ENCODE results near the gene KRTAP6-2.

Gene KRTAP6-2, protein sequence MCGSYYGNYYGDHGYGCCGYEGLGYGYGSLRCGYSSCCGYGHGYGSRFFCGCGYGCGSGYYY

DNA sequence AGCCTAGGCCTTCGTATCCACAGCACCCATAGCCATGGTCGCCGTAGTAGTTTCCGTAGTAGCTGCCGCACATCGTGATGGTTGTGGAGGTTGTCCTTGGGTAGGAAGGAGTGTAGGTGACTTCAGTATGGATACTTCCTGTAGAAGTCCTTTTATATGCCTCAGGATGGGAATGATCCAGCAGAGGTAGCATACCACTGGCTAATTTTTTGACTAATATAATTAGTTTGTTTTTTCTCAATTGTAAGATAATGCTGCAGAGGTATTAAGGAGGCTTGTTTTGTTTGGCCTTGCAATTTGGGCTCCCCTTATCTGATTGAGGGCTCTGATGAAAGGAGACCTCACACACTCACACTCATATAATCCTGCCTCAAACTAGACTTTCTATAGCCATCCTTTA, at the start of gene KRTAP6-2:
TSS of gene KRTAP6-2 (minus strand) at position 101 of the 400 bp plus-strand sequence. CDS start at position 73, 28 bp downstream.
- DNase-seq: no peak

DNA sequence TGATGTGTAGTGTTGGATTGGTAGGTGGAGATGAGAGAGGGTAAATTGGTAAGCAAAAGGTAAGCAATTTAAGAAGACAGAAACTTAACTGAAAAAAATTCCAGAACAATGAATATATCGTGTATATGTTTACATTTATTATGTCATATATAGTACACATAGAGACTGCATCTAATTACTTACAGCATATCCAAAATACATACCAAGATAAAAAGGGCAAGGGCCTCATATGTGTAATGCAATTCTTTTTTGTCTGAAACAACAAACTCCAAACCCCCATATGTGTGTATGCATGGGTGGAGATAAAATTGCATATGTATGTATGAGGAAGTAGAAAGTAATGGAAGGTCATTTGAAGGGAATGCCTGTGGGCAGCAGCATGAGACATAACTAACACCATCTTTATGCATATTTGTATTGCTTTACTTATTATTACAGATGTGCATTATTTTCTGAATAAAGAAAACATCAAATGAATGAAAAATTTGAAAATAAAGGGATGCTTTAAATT, 48.3 kb upstream of the KRTAP6-2 start:
- no peak for DNase-seq

DNA sequence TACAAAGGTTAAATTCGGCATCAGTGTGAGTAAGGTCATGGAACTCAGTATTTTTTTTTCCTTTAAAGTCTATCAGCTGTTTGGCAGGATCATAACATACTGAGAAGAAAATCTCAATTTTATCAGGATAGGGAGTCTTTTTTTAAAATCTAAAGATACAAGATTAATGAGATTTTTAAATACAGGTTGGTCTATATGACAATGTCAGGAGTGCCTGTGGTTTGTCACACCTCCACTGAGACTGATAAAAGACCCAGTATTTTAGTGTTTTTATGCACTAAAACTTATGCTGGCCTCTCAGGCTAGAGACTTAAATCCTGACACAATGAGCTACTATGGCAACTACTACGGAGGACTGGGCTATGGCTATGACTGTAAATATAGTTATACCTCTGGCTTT, 43.9 kb upstream of the KRTAP6-2 start, which contains the start of gene KRTAP20-3:
TSS of gene KRTAP20-3 (plus strand) at position 301 of the 400 bp plus-strand sequence.
- DNase-seq: no peak

DNA sequence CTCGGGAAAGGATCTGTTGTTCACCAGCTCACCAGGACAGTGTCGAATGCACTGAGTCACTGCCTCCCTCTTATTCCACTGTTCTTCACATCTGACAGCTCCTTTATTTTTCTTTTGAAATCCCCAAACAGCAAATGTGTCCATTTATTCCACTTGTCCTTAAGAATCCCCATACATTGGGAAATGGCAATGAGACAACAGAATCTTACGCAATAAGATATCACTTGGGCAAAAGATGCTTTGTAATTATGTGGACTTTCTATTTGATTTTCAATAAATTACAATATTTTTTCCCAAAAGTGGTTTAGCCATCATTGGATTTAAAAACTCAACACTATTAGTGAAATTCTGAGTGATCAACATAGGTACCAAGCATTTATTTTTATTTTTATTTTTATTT, 40.0 kb upstream of the KRTAP6-2 start:
- DNase-seq: no peak

DNA sequence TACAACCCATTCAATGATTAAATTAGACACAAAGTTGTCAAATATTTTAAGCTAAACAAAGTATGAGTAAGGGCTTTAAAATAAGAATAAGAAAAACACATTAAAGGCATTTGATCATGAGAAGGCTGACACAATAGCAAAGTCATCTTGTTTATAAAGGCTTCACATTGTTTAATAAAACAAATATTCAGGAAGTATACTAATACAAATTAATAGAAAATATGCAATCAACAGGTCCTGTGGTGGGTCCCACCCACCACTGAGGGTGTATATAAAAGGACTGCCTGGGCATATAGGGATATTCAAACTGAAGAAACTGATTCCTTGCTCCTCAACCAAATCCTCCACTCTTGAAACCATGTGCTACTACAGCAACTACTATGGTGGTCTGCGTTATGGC, 36.2 kb upstream of the KRTAP6-2 start, which contains the start of gene KRTAP20-2:
TSS of gene KRTAP20-2 (plus strand) at position 301 of the 400 bp plus-strand sequence. CDS start at position 359, 58 bp downstream.
- no peak for DNase-seq

DNA sequence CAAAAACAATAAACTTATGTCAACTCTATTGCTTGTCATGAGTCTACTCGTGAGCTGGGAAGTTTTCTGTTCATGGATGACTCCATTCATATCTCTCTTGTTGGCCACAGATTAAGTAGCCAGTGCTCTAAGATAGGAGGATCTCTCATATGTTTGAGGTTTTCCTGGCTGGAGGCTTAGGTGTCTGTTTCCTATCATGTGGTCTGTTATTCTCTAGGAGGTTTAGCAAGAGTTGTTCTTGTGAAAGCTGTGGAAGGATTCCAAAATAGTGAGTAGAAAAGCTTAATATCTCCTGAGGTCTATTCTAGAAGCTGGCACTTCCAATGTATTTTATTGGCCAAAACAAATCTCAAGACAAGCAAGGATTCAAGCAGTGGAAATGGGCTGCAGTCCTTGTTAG, 30.5 kb upstream of the KRTAP6-2 start:
- no peak for DNase-seq

DNA sequence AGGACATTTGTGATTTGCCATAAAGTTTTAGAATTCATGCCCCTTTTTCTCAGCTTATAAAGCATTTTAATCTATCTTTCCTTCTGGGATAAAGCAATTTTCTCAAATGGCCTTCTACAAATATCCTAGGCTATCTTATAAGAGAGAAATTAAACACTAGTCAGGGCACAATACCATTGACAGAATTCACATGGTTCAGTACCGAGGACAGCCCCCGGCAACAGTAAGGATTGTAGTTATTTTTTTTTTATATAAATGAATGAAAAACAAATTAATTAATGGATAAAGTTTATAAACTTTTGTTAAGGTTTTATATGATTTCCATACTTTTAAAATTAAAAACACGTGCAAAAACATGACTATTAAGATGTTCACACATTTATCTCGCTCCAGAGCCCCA, 29.4 kb upstream of the KRTAP6-2 start:
- no peak for DNase-seq

DNA sequence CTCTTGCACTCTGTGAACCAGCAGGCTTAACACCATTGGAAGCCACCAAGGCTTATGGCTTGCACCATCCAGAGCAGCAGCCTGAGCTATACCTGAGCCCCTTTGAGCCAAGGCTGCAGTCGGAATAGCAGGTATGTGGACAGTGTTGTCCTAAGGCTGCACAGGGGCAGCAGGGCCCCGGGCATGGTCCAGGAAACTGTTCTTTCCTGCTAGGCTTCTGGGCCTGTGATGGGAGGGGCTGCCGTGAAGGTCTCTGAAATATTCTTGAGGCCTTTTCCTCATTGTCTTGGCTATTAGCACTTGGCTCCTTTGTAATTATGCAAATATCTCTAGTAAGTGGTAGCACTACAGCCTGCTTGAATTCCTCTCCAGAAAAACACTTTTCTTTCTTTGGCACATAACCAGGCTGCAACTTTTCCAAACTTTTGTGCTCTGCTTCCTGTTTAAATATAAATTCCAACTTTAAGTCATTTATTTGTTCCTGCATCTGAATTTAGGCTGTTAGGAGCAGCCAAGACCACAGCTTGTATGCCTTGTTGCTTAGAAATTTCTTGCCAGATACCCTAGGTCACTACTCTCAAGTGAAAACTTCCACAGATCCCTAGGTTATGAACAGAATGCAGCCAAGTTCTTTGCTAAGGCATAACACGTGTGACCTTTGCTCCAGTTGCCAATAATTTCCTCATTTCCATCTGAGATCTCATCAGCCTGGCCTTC, 26.9 kb upstream of the KRTAP6-2 start:
- DNase-seq: no peak

DNA sequence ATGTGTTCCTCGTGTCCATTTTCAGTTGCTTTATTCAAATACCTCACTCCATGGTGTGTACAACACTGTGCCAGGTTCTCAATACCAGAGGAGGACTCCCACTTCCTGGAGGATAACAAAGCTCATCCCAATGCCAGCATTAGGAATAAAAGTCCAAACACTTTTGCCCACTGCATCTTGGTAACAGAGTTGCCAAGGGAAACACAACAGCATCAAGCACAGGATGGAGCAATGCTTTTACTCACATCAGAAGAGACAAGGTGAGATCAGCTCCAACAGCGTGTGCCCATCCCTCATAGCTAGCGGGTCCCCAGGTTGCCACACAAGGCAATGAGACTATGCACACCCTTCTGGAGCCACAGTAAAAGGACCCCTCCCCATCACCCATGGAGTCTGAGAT, 24.7 kb upstream of the KRTAP6-2 start:
- DNase-seq: no peak

DNA sequence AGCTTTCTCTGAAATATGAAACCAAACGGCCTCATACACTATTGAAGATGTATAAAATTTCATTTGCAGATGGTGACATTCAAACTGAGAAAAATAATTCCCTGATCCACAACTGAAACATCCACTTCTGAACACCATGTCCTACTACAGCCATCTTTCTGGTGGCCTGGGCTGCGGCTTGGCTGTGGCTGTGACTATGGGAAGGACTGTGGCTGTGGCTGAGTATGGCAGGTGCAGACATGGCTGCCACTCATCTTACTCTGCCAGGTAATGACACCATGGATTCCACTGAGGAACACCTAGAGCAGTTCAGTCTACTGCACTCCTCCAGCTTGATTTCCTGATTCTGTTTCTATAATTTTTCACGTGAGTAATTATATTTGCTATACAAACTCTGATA, 21.8 kb upstream of the KRTAP6-2 start, which contains the start of gene KRTAP20-4:
TSS of gene KRTAP20-4 (plus strand) at position 106 of the 400 bp plus-strand sequence.
- no peak for DNase-seq

DNA sequence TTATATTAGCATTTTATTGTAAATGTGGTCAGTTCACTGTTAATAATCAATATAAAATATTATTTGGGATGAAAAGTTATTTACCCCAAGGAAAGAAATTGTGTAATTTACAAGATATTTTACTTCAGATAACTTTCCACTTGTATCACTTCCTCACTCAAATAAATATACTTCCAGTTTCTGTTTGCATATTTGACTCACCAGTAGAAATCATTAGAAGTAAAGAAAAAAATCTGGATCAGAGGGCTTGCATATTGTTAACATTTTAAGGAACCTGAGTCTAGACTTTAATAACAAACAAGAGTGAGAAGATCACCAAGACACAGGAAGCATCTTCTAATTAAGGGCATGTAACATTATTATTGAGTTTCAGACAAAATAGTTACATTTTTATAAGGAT, 21.4 kb upstream of the KRTAP6-2 start:
- no peak for DNase-seq

DNA sequence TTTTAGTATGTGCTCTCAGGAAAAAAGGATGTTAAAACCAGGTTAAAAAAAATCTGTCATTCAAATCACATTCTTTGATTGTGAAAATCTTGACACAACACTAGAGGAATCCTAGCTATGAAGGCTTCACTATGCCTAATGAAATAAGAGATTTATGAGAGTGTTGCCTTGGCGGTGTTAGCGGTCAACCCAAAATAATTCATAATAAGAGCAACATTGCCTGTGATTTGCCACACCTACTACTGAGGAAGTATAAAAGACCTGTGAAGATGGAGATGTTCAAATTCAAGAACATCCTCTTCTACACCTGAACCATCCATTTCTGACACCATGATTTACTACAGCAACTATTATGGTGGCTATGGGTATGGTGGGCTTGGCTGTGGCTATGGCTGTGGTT, 17.4 kb upstream of the KRTAP6-2 start, which contains the start of gene KRTAP20-1:
TSS of gene KRTAP20-1 (plus strand) at position 301 of the 400 bp plus-strand sequence. CDS start at position 331, 30 bp downstream.
- no peak for DNase-seq

DNA sequence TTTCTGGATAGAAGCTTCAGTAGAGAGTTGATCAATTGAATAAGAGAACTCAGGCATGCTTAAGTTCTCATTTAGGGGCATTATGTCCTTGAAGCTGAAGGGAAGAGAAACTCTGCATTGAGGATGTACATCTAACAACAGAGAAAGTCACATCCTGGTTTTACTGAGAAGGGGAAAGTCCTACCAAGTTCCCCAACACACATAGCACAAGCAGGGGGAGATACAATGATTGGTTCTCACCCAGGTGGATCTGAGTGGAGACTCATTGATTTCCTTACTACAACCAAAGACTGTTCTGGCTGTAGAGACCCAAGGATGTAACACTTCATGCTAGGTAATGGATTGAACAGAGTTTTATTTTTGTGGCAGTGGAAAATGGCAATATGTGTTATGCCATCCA, 16.5 kb upstream of the KRTAP6-2 start:
- no peak for DNase-seq

DNA sequence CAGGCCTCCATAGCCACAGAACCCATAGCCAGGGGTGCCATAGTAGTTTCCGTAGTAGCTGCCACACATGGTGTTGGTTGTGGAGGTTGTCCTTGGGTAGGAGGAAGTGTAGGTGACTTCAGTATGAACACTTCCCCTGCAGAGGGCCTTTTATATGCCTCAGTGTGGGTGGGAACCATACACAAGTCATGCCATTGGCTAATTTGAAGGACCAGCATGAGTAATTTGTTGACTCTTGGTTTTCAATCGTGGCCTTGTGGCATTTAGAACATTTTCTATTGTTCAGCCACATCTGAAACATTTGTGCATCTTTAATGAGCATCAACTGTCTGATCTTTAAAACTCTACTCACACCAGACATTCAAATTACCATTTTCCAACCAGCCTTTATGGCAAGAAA, 15.1 kb upstream of the KRTAP6-2 start, which contains the start of gene KRTAP6-1:
TSS of gene KRTAP6-1 (minus strand) at position 95 of the 400 bp plus-strand sequence. CDS start at position 69, 26 bp downstream.
- no peak for DNase-seq

DNA sequence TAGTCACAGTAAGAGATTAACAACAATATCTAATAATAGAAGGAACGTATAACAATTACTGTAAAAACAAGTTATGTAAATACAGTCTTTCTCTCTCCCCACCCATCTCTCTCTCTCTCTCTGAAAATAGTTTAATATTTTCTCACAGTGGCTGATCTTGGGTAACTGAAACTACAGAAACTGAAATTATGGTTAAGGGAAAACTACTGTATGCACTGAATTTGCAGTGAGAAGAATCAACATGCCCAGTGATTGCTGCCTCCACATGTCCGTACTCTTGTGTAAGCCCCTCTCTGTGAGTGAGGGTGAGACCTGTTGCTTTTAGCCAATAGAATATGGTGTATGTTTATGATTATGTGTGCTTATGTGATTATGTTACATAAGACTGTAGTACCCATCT, 13.4 kb upstream of the KRTAP6-2 start:
- no peak for DNase-seq

DNA sequence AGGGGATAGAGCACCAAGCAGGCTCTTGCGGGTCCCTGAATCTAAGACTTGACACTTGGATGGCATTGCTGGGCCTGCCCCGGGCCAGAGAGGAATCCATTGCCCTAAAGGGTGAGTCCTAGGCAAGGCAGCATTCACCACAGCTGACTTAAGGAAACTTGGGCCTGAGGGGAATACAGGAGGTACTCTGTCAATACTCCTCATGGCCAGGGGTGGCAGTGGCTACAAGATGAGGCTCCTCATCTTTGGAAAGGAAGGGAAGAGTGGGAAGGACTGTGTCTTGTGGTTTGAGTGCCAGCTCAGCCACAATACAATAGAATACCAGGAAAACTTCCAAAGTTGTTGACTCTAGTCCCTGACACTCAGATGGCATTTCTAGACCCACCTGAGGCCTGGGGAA, 7.3 kb upstream of the KRTAP6-2 start:
- no peak for DNase-seq

DNA sequence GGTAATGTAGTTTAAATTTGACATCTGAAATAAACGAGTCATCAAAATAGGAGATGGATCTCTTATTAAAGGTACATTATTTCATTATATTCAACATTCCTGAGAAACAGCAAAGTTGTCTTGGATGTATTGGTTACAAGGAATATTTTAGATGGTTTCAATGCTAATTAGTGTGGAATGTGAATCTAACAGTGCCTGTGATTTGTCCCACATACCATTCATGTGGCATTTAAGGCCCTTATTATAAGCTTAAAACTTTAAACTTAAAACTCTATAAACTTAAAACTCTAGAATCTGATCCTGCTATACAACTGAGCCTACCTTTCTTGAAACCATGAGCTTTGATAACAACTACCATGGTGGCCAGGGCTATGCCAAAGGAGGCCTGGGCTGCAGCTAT, 2.1 kb upstream of the KRTAP6-2 start, which contains the start of gene KRTAP22-1:
TSS of gene KRTAP22-1 (plus strand) at position 301 of the 400 bp plus-strand sequence.
- DNase-seq: no peak

DNA sequence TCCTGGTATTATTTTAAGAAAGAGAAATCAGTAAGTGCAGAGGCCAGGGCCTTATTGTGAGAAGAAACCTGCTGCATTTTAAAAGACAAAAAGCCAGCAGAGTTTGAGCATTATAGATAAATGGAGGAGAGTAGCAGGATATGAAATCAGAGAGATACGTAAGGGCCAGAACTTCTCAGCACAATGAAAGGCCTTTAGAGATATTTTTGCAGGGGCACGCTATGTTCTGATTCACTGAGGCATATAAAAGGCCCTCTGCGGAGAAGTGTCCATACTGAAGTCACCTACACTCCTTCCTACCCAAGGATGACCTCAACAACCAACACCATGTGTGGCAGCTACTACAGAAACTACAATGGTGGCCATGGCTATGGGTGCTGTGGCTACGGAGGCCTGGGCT, 6.6 kb downstream of the KRTAP6-2 start, which contains the start of gene KRTAP6-3:
TSS of gene KRTAP6-3 (plus strand) at position 301 of the 400 bp plus-strand sequence. CDS start at position 307, 6 bp downstream.
- DNase-seq: no peak

DNA sequence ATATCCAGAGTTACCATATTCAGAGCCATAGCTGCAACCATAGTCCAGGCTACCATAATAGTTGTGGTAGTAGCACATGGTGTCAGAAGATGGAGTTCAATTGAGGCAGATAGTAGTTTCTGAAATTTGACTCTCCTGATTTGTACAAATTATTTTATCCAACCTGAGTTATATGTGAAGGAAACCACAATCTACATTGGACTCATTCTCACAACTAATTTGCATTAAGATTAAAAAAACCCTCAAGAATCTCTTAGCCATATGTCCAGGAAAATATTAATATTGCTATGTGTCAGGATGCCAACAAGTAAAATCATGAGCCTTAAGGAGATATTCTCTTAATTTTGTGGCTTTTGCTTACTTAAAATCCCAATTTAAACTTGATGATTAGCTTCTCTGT, 8.4 kb downstream of the KRTAP6-2 start, which contains the start of gene KRTAP22-2:
TSS of gene KRTAP22-2 (minus strand) at position 101 of the 400 bp plus-strand sequence.
- DNase-seq: no peak

DNA sequence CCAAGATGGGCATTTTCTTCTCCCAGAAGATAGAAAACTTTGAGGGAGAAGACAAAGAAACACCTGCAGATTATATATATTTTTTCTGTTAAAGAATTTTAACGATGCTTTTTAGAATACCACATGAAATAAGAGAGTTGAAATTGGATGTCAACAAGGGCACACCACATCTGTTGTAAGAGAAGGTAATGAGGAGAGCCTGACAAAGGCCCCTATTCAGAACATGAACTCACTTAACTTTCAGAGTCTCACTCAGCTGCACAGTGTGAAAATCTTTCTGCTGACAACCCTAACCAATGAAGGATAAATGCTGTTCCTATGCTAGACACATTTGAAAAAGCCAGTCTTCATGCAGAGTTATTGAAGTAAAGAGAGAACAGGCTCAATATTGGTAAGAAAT, 15.8 kb downstream of the KRTAP6-2 start:
- no peak for DNase-seq

DNA sequence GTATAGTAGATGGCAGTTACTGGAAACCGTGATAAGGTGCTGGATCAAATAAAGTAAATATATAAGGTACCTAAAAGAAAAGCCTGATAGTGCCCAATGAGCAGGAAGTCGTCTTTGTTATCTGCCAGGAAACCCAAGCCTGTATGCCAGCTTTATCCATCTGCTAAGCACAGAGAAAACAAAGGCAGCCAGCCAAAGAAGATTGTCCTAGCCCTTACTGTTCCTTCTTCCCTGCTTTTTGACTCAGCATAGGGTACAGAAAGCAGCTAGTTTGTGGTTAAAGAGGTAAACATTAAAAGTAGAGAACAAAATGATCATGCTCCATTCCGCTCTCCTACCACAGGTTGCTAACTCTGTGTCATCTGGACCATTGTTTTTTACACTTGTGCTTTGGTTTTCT, 18.6 kb downstream of the KRTAP6-2 start:
- DNase-seq: no peak

DNA sequence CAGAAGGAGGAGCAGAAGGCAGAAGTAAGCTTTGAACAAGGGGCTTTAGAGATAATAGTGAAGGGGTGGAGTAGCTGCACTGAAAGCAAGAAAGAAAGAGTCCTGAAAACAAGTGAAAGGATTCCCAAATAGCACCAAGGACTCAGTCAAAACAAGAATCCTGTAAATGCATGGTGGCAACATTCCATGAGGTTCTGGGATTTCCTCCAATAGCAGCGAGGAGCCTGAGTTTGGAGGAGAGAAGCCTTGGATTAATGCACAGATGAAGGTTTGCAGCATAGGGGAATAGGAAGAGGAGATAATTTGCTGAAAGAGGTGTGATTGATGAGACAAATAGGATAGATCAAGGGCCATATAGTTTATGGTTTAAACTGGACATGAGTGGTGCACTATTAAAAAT, 19.4 kb downstream of the KRTAP6-2 start:
- DNase-seq: no peak

DNA sequence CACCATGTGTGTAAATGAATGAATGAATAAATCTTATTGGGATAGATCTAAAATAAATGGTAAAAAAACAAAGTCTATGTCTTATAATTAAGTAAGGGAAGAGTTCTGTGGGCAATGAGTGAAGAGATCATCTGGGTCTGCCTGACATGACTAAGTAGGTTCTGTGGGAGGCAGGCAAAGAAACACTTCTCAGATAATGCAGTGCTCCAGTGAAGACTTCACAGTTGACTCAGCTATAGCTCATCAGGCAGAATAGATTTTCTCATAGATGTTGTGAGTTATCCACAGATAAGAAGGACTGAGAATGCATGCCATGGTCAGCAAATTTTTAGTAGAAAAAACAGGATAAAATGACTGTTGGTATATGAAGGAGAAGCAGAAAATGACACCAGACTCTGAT, 20.9 kb downstream of the KRTAP6-2 start:
- DNase-seq: no peak

DNA sequence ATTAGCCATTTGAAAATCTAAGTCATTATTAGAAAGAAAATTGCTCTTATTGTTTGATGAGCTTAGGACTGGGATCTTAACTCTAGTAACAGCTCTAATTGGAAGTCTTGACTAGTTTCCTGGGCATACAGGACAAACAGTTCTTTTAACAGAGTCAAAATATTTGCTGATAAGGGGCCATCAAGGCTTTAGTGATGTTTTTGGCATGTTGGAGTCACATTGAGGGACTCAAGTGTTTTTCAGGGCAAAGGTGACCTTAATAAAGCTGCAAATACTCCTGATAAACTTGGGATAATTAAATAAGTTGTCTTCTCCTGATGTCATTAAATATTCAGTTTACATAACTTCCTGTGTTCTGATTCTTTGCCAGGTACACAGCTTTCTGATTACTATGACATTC, 31.1 kb downstream of the KRTAP6-2 start:
- no peak for DNase-seq

Measured in midbrain (tissue), 1 donor.